Osteocyte (in vitro differentiated cells): Measurements from ENCODE around the gene CCDC51. TPM values are rescaled to one million over a fixed set of nuclear protein-coding genes. Genes with fewer than 3 reads are reported as not detected.

Experiments
- DNase-seq: peaks from one replicate; pipeline ENCODE4 v3.0.0; 2021; ENCODE audit warnings: mixed read lengths; ENCODE audit not compliant: unreplicated experiment; ENCODE audit errors: extremely low spot score
- H3K27ac Mint-ChIP-seq: one replicate; pipeline ENCODE4 v1.8.0; 2021; ENCODE audit warnings: mild to moderate bottlenecking, mixed read lengths; ENCODE audit not compliant: unreplicated experiment
- H3K27me3 Mint-ChIP-seq: one replicate; pipeline ENCODE4 v1.8.0; 2021; ENCODE audit warnings: mixed read lengths; ENCODE audit not compliant: unreplicated experiment
- H3K36me3 Mint-ChIP-seq: one replicate; pipeline ENCODE4 v1.8.0; 2021; ENCODE audit warnings: mixed read lengths; ENCODE audit not compliant: unreplicated experiment
- H3K4me1 Mint-ChIP-seq: one replicate; pipeline ENCODE4 v1.8.0; 2021; ENCODE audit warnings: mixed read lengths; ENCODE audit not compliant: unreplicated experiment
- H3K4me3 Mint-ChIP-seq: one replicate; pipeline ENCODE4 v1.8.0; 2021; ENCODE audit warnings: mild to moderate bottlenecking, moderate library complexity, mixed read lengths; ENCODE audit not compliant: unreplicated experiment
- H3K9me3 Mint-ChIP-seq: one replicate; pipeline ENCODE4 v1.8.0; 2021; ENCODE audit warnings: mixed read lengths; ENCODE audit not compliant: unreplicated experiment
- total RNA-seq: library from RNA; stranded (reverse); gene quantifications from 2 replicates; pipeline ENCODE4 v1.2.1, GENCODE V29; 2021
- TF ChIP-seq, protein P1 (sequence below): fragments of 200-600 bp; sonication (generic); IDR thresholded peaks from 2 replicates; pipeline ENCODE4 v1.5.0; 2021; ENCODE audit warnings: antibody characterized with exemption, mild to moderate bottlenecking, moderate library complexity

CCDC51 gene
- total RNA-seq, 1 donor from 2014 or later: 11.3 TPM

DNA sequence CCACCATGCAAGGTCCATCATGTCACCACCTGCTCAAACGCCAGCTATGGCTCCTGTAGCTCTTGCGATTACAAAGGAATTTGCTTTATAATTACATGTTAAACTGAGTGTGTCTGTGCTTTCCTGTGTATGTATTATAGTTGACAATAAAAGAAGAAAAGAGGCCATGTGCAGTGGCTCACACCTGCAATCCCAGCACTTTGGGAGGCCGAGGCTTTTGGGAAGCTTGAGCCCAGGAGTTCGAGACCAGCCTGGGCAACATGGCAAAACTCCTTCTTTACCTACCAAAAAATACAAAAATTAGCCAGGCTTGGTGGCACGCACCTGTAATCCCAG is 33.7 kb upstream of the CCDC51 start:
- no peaks in the 10 kb centered on the region for H3K27me3 Mint-ChIP-seq
- peak overlapping the region; percentile 98 for H3K4me3 Mint-ChIP-seq
- H3K27ac Mint-ChIP-seq: peak overlapping the region; percentile 100
- TF ChIP-seq, protein P1, sequence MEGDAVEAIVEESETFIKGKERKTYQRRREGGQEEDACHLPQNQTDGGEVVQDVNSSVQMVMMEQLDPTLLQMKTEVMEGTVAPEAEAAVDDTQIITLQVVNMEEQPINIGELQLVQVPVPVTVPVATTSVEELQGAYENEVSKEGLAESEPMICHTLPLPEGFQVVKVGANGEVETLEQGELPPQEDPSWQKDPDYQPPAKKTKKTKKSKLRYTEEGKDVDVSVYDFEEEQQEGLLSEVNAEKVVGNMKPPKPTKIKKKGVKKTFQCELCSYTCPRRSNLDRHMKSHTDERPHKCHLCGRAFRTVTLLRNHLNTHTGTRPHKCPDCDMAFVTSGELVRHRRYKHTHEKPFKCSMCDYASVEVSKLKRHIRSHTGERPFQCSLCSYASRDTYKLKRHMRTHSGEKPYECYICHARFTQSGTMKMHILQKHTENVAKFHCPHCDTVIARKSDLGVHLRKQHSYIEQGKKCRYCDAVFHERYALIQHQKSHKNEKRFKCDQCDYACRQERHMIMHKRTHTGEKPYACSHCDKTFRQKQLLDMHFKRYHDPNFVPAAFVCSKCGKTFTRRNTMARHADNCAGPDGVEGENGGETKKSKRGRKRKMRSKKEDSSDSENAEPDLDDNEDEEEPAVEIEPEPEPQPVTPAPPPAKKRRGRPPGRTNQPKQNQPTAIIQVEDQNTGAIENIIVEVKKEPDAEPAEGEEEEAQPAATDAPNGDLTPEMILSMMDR: no peak
- no peaks in the 10 kb centered on the region for H3K9me3 Mint-ChIP-seq
- H3K36me3 Mint-ChIP-seq: peaks cover 3% of the 10 kb centered on the region
- peaks cover 22% of the 10 kb centered on the region for H3K4me1 Mint-ChIP-seq
- DNase-seq: no peak

GRCh38 chr3:48472923-48473616 is 33.2 kb upstream of the CCDC51 start:
- Mint-ChIP-seq H3K9me3 (no peaks in the 10 kb centered on the region), H3K36me3 (peaks cover 3% of the 10 kb centered on the region), H3K4me3 (peak overlapping the region; percentile 98), H3K27me3 (no peaks in the 10 kb centered on the region), H3K27ac (peak overlapping the region; percentile 100), H3K4me1 (peaks cover 22% of the 10 kb centered on the region)
- TF ChIP-seq, protein P1: peak; percentile 39
- DNase-seq: peak; percentile 94

- H3K9me3 Mint-ChIP-seq: no peaks in the 10 kb centered on the region
- H3K4me1 Mint-ChIP-seq: peaks cover 24% of the 10 kb centered on the region
- peak overlapping the region; percentile 100 for H3K27ac Mint-ChIP-seq
- TF ChIP-seq, protein P1: no peak
- H3K27me3 Mint-ChIP-seq: no peaks in the 10 kb centered on the region
- H3K4me3 Mint-ChIP-seq: peak overlapping the region; percentile 98
- H3K36me3 Mint-ChIP-seq: peaks cover 8% of the 10 kb centered on the region
- no peak for DNase-seq
These were observed 32.7 kb upstream of the CCDC51 start for GRCh38 chr3:48472673-48472922.

DNA sequence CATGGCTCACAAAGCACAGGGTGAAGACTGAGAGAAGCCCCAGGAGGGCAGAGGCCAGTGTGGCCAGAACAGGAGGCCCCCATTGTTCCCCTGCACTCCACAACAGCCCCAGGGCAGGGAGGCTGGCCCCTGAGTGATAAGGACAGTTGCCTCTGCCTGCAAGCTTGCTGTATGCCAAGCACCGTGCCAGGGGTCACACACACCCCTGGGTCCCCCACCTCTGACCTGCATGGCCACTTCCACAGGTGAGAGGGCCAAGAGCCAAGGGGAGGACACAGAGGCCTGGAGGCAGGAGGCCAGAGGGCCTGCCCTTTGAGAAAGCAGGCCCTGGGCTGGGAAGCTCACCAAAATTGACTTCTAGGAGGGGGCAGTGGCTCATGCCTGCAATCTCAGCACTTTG is 30.4 kb upstream of the CCDC51 start:
- Mint-ChIP-seq H3K36me3 (peaks cover 10% of the 10 kb centered on the region), H3K4me1 (peaks cover 46% of the 10 kb centered on the region), H3K9me3 (no peaks in the 10 kb centered on the region), H3K27ac (no peak overlapping the region), H3K4me3 (peak overlapping the region; percentile 26), H3K27me3 (no peaks in the 10 kb centered on the region)
- TF ChIP-seq, protein P1: no peak
- DNase-seq: no peak

GRCh38 chr3:48469046-48469915 is 29.4 kb upstream of the CCDC51 start:
- TF ChIP-seq, protein P1: no peak
- Mint-ChIP-seq H3K36me3 (peaks cover 10% of the 10 kb centered on the region), H3K27me3 (no peaks in the 10 kb centered on the region), H3K9me3 (no peaks in the 10 kb centered on the region), H3K4me1 (peaks cover 46% of the 10 kb centered on the region), H3K27ac (peak overlapping the region; percentile 44), H3K4me3 (no peak overlapping the region)
- no peak for DNase-seq
